Bronchial epithelial cell (primary cell): Measurements from ENCODE around the gene BBIP1. TPM values are rescaled to one million over a fixed set of nuclear protein-coding genes. Genes with fewer than 3 reads are reported as not detected.

Experiments used
- DNase-seq: peaks from one replicate; pipeline ENCODE4 v3.0.0-alpha.2; 2010; ENCODE audit warnings: low read depth
- FAIRE-seq: peaks from 2 replicates; lab custom pipeline; 2011; peaks lifted over from hg19 to GRCh38; lab: Jason Lieb, UNC
- H3K27me3 ChIP-seq: 2 replicates; pipeline ENCODE4 v1.5.1; 2011; ENCODE audit warnings: low read length; ENCODE audit not compliant: control insufficient read depth, insufficient read depth
- H3K36me3 ChIP-seq: 2 replicates; pipeline ENCODE4 v1.5.1; 2011; ENCODE audit warnings: low read length; ENCODE audit not compliant: control insufficient read depth, insufficient read depth
- H3K4me3 ChIP-seq: 2 replicates; pipeline ENCODE4 v1.5.1; 2011; ENCODE audit warnings: mild to moderate bottlenecking, low read depth, low read length, control low read depth
- CTCF ChIP-seq: IDR thresholded peaks from 2 replicates; pipeline ENCODE4 v1.5.1; 2011; ENCODE audit warnings: mild to moderate bottlenecking, moderate library complexity, low read length, control low read depth, inconsistent platforms; ENCODE audit not compliant: insufficient read depth, severe bottlenecking
- total RNA-seq: library from RNA; depleted of rRNA; stranded (reverse); fragments of >200 nt; gene quantifications from 2 replicates; pipeline ENCODE4 v1.2.1, GENCODE V29; 2014

BBIP1 gene
- total RNA-seq, 1 donor from 2014 or later, result 11.6 TPM

- no peaks in the 10 kb centered on the region for H3K27me3 ChIP-seq
- TF ChIP-seq CTCF, result no peak
- H3K36me3 ChIP-seq, result peaks cover 10% of the 10 kb centered on the region
- FAIRE-seq (no peak), DNase-seq (no peak)
- H3K4me3 ChIP-seq, result no peak overlapping the region
Measured at GRCh38 chr10:110885932-110886674, 32.9 kb downstream of the BBIP1 start.

GRCh38 chr10:110883924-110884323, 35.1 kb downstream of the BBIP1 start:
- Histone ChIP-seq H3K4me3 (no peak overlapping the region), H3K27me3 (no peaks in the 10 kb centered on the region), H3K36me3 (peaks cover 12% of the 10 kb centered on the region)
- DNase-seq (no peak), FAIRE-seq (no peak)
- no peak for TF ChIP-seq CTCF

GRCh38 chr10:110881905-110882304, 37.1 kb downstream of the BBIP1 start:
- H3K36me3 ChIP-seq, result peaks cover 9% of the 10 kb centered on the region
- no peaks in the 10 kb centered on the region for H3K27me3 ChIP-seq
- TF ChIP-seq CTCF, result no peak
- DNase-seq (no peak), FAIRE-seq (no peak)
- H3K4me3 ChIP-seq, result no peak overlapping the region

- Histone ChIP-seq H3K36me3 (peaks cover 8% of the 10 kb centered on the region), H3K27me3 (no peaks in the 10 kb centered on the region), H3K4me3 (no peak overlapping the region)
- DNase-seq, result no peak
- no peak for TF ChIP-seq CTCF
- no peak for FAIRE-seq
Measured at GRCh38 chr10:110881247-110881646, 37.7 kb downstream of the BBIP1 start.

- no peak for TF ChIP-seq CTCF
- FAIRE-seq (no peak), DNase-seq (no peak)
- Histone ChIP-seq H3K27me3 (no peaks in the 10 kb centered on the region), H3K4me3 (no peak overlapping the region), H3K36me3 (peaks cover 10% of the 10 kb centered on the region)
Measured at GRCh38 chr10:110880012-110880411, 39.0 kb downstream of the BBIP1 start.

- DNase-seq (no peak), FAIRE-seq (no peak)
- Histone ChIP-seq H3K27me3 (no peaks in the 10 kb centered on the region), H3K36me3 (peaks cover 9% of the 10 kb centered on the region), H3K4me3 (no peak overlapping the region)
- no peak for TF ChIP-seq CTCF
Measured at GRCh38 chr10:110876788-110877187, 42.2 kb downstream of the BBIP1 start.
